LNCaP clone FGC (cell line): ENCODE results near the gene SPTBN1.

Source experiments
- DNase-seq: peaks from one replicate; pipeline ENCODE4 v3.0.0-alpha.2; 2011; ENCODE audit warnings: low read depth
- H3K4me3 ChIP-seq: 2 replicates; pipeline ENCODE4 v1.5.1; 2011; ENCODE audit warnings: mild to moderate bottlenecking, low read depth, low read length, control low read depth
- CTCF ChIP-seq: IDR thresholded peaks from 2 replicates; pipeline ENCODE4 v1.5.1; 2012; ENCODE audit warnings: mild to moderate bottlenecking; ENCODE audit not compliant: control insufficient read depth, insufficient read depth; ENCODE audit errors: extremely low read depth

SPTBN1 gene

DNA sequence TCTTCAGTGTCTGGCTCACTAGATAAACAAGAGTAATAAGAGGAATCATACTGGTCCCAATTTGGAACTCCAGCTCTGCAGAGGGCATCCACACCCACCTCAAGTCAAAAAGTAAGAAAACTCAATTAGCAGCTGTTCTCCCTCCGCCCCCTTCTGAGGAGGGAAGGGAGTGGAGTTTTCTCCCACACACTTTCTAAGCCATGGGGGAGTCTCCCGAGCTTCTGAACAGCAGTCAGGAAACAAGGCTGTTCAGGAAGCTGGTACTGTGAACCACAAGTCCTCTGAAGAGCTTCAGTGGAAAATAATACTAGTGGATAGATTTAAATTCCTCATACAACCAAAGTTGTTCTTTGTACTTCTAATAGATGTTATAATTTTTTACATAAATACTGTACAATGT is 32.9 kb upstream of the SPTBN1 start:
- TF ChIP-seq CTCF: no peak
- DNase-seq: no peak
- no peak overlapping the region for H3K4me3 ChIP-seq

- TF ChIP-seq CTCF: no peak
- no peak overlapping the region for H3K4me3 ChIP-seq
- DNase-seq: no peak
These were observed 31.5 kb upstream of the SPTBN1 start for GRCh38 chr2:54424555-54425163.

DNA sequence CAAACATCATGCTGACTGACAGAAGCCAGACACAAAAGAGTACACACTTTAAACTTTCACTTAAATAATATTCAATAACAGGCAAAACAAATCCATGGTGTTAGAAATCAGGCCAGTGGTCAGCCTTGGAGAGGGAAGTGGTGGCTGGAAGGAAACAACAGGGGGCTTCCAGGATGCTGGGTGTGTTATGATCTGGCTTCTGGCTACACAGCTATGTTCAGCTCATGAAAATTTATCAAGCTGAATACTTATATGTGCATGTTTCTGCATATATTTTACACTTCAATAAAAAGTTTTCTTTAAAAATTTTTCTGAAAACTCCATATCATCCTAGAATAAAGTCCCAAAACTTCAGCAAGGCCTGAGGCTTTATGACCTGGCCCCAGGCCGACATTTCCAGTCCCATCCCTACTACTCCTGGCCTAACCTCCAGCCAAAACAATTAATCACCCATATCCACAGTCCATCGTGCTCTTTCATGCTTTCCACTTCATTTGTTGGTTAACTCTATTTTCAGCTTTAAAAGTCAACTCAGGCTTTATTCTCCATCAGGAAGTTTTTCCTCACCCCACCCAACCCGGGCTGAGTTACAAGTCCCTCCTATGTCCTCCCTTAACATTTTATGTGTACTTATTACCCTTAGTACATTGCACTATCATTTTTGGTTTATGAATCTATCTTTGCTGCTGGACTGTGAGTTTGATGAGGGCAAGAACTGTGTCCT is 27.9 kb upstream of the SPTBN1 start:
- no peak for TF ChIP-seq CTCF
- DNase-seq: no peak
- H3K4me3 ChIP-seq: no peak overlapping the region

- no peak overlapping the region for H3K4me3 ChIP-seq
- TF ChIP-seq CTCF: no peak
These were observed 27.1 kb upstream of the SPTBN1 start for GRCh38 chr2:54429054-54429453.

DNA sequence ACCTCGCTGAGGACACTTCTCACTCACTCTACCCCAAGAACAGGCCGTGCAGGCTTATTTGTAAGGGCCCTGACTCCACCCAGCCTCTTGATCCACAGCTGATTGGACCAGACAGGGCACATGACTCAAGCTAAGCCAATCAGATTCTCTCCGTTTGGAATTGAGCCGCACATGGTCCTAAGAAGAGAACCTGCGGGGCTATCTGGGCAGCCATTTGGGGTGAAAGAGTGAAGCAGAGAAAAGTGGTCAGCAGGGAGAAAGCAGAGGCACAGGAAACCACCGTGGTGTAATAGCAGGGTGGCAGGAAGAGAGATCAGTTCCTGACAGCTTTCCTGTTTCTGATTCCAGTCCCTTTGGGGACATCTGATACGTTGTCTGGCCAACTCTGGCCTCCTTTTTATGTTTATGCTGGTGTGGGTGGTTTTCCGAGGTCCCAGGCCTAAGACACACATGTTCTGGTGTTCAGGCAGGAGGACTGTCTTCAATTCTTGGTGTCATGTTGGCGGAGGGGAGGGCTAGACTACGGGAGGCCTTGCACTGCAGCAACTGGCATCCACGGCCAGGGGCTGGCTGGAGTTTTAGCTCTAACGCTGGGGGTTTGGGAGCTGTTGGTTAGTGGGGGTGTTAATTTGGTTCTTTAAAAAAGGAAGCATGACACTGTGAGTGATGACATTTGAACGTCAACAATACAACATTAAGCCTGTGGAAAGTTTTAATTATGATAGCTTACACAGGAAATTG is 26.1 kb upstream of the SPTBN1 start:
- TF ChIP-seq CTCF: no peak
- no peak for DNase-seq
- no peak overlapping the region for H3K4me3 ChIP-seq

More at GRCh38 chr2:54429054-54429453, 27.1 kb upstream of the SPTBN1 start:
- DNase-seq: no peak

GRCh38 chr2:54430649-54431048 is 25.5 kb upstream of the SPTBN1 start:
- DNase-seq: no peak
- H3K4me3 ChIP-seq: no peak overlapping the region
- no peak for TF ChIP-seq CTCF
